ENCODE measurements around the gene CRIP1.

CRIP1 gene

DNA sequence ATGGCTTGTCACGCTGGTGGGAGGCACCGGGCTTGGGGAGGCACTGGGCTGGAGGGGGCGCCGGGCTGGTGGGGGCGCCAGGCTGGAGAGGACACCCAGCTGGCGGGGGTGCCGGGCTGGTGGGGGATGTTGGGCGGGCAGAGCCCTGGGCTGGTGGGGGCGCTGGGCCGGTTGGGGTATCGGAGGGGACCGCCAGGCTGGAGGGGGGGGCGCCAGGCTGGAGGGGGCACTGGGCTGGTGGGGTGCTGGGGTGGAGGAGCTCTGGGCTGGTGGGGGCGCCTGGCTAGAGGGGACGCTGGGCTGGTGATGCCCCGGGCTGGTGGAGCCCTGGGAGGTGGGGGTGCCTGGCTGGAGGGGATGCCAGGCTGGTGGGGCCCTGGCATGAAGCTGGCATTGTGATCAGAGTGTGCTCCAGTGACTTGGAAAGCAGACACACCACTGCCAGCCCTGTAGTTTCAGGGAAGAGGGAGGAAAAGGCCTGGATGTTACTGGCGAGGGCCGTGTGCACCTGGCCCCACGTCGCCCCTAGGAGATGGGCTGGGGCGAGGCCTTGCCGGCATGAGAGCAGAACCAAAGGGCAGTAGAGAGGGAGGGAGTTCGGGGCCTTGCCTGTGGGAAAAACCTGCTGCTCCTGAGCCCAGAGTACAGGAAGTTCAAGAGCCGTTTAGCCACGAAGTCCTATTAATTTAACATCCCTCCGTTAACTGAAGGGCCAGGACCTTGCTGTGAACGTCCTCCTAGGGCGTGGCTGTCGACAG, 17.4 kb downstream of the CRIP1 start:
- Histone ChIP-seq H3K4me1 (ENCODE audit: insufficient read depth, low read length) (peaks cover under 1% of the 10 kb centered on the region; the same call in 1 of the 2 replicates), H3K9ac (ENCODE audit: low read depth, low read length) (no peak overlapping the region), H3K9me3 (ENCODE audit: control insufficient read depth, insufficient read depth, low read length) (no peaks in the 10 kb centered on the region), H3K36me3 (ENCODE audit: insufficient read depth, low read length) (no peaks in the 10 kb centered on the region)

DNA sequence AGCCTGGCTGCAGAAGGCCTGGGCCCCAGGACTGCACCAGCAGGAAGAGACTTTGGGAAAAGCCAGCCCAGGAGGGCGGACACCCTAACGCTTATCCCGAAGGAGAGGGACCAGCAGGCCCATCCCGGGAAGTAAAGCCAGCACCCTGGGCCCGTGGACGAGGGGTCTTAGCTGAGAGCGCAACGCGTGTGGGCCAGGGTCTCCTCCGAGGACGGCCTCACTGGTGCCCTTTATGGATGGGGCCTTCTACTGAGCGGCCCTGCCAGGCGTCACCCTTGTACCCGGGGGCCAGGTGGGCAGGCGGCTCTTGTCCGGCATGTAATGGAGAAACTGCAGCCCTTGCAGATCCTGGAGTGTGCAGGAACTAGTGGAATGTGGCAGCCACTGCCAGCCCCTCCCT, 18.4 kb downstream of the CRIP1 start:
- H3K36me3 ChIP-seq (ENCODE audit: insufficient read depth, low read length) = no peaks in the 10 kb centered on the region
- no peak overlapping the region for H3K9ac ChIP-seq (ENCODE audit: low read depth, low read length)
- no peaks in the 10 kb centered on the region; the same call in 1 of the 2 replicates for H3K4me1 ChIP-seq (ENCODE audit: insufficient read depth, low read length)
- no peaks in the 10 kb centered on the region for H3K9me3 ChIP-seq (ENCODE audit: control insufficient read depth, insufficient read depth, low read length)

DNA sequence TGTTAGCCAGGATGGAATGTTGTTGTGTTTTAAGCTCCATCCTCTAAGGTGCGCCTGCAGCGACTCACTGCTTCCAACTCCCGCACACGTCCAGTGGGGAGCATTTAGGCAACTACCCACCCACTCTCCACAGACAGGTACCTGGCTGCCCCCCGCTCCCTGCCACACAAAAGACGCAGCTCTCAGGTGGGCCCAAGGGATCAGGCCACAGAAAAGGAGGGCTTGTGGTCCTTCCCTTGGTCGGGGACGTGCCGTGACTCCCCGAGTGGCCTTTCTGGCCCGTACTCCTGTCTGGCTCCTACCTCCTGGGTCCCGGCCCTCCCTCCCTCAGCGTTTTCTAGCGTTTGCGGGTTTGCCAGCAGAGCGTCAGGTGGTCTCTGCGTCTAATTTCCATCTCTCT, 20.6 kb downstream of the CRIP1 start:
- no peaks in the 10 kb centered on the region for H3K4me1 ChIP-seq (ENCODE audit: insufficient read depth, low read length)
- H3K9ac ChIP-seq (ENCODE audit: low read depth, low read length) = no peak overlapping the region
- no peaks in the 10 kb centered on the region for H3K36me3 ChIP-seq (ENCODE audit: insufficient read depth, low read length)
- no peaks in the 10 kb centered on the region for H3K9me3 ChIP-seq (ENCODE audit: control insufficient read depth, insufficient read depth, low read length)

DNA sequence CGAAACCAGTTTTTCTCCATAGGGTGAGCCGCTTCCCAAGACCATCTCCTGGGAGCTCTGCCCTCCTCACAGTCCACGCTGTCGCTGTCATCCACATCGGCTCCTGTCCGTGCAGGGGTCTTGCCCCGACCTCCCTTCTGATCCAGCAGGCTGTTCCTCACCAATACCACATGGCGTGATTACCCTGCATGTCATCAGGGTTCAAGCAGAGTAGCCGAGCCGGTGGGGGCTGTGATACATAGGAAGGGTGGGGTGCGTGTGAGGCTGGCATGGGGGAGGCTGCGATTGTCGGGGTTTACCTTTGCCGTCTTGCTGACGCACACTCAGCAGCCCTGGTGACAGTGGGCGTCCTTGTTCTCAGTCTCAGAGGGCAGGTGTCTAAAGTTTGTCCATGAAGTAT, 21.4 kb downstream of the CRIP1 start:
- H3K9ac ChIP-seq (ENCODE audit: low read depth, low read length) = no peak overlapping the region
- no peaks in the 10 kb centered on the region for H3K9me3 ChIP-seq (ENCODE audit: control insufficient read depth, insufficient read depth, low read length)
- H3K36me3 ChIP-seq (ENCODE audit: insufficient read depth, low read length) = no peaks in the 10 kb centered on the region
- H3K4me1 ChIP-seq (ENCODE audit: insufficient read depth, low read length) = no peaks in the 10 kb centered on the region

DNA sequence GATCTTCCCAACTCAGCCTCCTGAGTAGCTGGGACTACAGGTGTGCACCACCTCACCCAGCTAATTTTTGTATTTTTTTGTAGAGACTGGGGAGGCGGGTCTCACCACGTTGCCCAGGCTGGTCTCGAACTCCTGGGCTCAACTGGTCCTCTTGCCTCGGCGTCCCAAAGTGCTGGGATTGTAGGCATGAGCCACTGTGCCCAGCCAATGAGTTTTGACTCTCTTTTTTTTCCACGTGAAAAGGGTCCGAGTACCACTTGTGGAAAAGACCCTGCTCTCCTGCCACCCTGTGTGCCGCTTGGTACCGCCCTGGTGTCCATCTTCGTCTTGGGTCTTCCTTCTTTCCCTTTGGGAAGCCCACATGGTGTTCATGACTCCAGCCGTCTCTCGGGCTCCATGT, 21.9 kb downstream of the CRIP1 start:
- Histone ChIP-seq H3K9ac (ENCODE audit: low read depth, low read length) (no peak overlapping the region), H3K4me1 (ENCODE audit: insufficient read depth, low read length) (no peaks in the 10 kb centered on the region), H3K36me3 (ENCODE audit: insufficient read depth, low read length) (no peaks in the 10 kb centered on the region), H3K9me3 (ENCODE audit: control insufficient read depth, insufficient read depth, low read length) (no peaks in the 10 kb centered on the region)

DNA sequence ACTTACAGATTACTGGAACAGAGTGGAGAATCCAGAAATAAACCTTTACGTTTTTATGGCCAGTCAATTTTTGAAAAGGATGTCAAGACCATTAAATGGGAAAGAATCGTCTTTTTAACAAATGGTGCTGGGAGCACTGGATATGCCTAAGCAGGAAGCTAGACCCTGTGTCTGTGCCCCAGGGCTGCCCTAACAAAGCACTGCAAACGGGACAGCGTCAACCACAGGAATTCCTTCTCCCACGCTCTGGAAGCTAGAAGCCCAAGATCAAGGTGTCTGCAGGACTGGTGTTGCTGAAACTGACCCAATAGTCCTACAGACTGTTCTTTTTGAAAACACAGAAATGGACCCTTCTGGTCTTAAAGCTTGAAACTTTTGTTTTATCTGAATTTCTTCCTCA, 30.4 kb downstream of the CRIP1 start:
- Histone ChIP-seq H3K9ac (ENCODE audit: low read depth, low read length) (no peak overlapping the region), H3K9me3 (ENCODE audit: control insufficient read depth, insufficient read depth, low read length) (no peaks in the 10 kb centered on the region), H3K4me1 (ENCODE audit: insufficient read depth, low read length) (no peaks in the 10 kb centered on the region), H3K36me3 (ENCODE audit: insufficient read depth, low read length) (no peaks in the 10 kb centered on the region)

DNA sequence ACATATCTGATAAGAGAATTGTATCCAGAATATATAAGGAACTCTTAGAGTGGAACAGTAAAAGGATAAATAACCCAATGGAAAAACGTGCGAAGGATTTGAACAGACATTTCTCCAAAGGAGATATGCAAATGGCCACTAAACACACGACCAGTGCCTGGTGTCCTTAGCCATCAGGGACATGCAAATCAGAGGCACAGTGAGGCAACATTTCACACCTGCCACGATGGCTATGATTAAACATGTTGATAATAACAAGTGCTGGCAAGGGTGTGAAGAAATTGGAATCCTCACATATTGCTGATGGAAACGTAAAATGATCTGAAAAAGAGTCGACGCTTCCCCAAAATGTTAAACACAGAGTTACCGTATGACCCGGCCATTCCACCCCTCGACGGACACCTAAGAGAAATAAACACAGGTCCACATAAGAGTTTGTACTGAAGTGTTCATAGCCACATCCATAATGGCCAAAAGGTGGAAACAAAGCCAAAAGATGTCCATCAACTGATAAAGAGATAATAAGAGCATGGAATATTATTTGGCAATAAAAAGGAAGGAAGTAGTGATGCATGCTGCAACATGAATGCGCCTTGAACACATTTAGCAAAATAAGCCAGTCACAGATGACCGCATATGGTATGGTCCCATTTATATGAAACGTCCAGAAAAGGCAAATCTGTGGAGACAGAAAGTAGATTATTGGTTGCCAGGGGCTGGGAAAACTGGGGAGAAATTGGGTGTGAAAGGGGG, 33.4 kb downstream of the CRIP1 start:
- H3K9me3 ChIP-seq (ENCODE audit: control insufficient read depth, insufficient read depth, low read length) = no peaks in the 10 kb centered on the region
- H3K4me1 ChIP-seq (ENCODE audit: insufficient read depth, low read length) = no peaks in the 10 kb centered on the region
- no peak overlapping the region for H3K9ac ChIP-seq (ENCODE audit: low read depth, low read length)
- H3K36me3 ChIP-seq (ENCODE audit: insufficient read depth, low read length) = no peaks in the 10 kb centered on the region

DNA sequence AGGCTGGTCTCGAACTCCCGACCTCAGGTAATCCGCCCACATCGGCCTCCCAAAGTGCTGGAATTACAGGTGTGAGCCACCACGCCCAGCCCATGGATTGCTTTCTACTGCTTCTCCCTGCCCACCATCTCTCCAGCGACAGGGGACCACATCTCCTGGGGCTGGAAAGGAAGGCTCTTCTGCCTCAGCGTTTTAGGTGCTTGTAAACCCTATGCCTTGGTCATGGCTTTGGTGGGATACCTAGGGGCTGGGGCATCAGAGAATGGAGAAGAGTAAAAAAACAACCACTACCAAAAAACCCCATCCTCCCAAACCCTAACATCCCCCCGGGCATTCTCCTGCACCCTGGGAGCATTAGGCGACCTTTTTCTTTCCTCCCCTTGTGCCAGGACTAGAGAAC, 38.6 kb downstream of the CRIP1 start:
- no peaks in the 10 kb centered on the region for H3K36me3 ChIP-seq (ENCODE audit: insufficient read depth, low read length)
- H3K4me1 ChIP-seq (ENCODE audit: insufficient read depth, low read length) = no peaks in the 10 kb centered on the region; the same call in 1 of the 2 replicates

DNA sequence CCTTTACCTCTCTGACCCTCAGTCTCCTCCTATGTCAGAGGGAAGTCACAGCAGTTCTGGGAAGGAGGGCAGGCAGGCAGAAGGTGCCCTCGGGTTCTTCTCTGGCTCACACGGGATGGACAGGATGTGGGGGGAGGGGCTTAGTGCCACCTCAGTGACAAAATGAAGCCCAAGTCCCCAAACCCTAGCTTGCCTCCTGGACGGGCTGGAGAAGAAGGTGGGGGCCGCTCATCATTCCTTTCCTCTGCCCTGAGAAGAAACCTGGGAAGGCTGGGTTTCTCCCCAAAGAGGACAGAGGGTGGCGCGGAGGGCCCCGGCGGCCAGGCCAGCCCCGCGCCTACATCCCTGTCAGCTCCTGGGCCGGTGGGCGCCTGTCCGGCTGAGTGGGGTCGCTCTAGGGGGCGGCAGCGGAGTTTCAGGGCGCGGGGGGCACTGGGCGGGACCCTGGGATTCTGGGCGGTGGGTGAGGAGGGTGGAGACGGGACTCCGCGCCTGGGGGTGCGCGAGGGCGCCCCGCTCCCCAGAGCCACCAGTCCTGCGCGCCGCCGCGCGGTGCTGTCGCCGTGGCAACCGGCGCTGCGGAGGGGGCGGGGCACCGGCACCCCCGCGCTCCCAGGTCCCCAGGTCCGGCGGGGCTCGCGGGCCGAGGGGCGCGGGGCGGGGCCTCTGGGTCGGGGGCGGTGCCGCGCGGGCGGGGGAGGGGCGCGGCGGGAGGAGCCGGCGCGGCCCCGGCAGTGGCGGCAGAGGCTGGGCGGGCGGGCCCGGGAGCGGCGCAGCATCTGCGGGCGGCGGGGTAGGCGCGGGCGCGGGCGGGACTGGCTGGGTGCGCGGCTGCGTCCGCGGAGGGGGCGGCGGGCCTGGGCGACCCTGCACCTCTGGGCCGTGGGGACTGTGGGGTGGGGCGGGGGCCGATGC, 39.4 kb downstream of the CRIP1 start, which contains the start of gene TMEM121:
TMEM121 (plus strand) TSS at position 723 of the 915 bp plus-strand sequence. CDS start 2,252 bp downstream, outside the sequence.
- Histone ChIP-seq H3K9ac (ENCODE audit: low read depth, low read length) (peak within 1 kb of the TSS; percentile 45; the same call in 1 of the 2 replicates), H3K36me3 (ENCODE audit: insufficient read depth, low read length) (no peaks in the 10 kb centered on the region), H3K4me1 (ENCODE audit: insufficient read depth, low read length) (no peaks in the 10 kb centered on the region; the same call in 1 of the 2 replicates), H3K9me3 (ENCODE audit: control insufficient read depth, insufficient read depth, low read length) (no peaks in the 10 kb centered on the region)

More for the DNA sequence above, 38.6 kb downstream of the CRIP1 start:
- H3K9ac ChIP-seq (ENCODE audit: low read depth, low read length) = no peak overlapping the region
- no peaks in the 10 kb centered on the region for H3K9me3 ChIP-seq (ENCODE audit: control insufficient read depth, insufficient read depth, low read length)

DNA sequence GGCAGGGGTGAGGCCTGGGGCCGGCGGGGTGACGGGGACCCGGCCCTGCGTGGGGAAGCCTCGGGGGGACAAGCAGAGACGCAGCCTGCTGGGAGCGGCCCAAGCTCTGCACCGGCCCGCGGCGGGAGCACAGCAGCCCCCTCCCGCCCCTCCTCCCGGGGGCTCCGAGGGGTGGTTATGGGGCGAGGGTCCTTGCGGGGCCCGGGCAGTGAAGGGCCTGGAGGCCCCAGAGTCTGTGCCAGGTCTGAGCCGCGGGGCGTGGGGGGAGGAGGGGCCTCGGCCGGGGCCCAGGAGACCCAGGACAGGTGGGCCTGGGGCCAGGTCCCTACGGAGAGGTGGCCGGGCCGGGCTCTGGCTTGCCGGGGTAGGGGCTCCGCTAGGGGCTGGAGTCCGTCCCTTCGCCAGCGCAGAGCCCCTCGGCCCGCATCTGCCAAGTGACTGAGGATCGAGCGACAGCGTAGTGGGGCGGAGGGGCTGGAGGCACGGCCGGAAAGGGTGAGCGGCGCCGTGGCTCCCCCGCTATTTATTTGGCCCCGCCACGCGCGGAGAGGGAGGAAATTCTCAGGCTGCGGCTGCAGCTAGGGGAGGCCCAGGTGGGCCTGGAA, 40.2 kb downstream of the CRIP1 start:
- Histone ChIP-seq H3K4me1 (ENCODE audit: insufficient read depth, low read length) (no peaks in the 10 kb centered on the region; the same call in 1 of the 2 replicates), H3K9me3 (ENCODE audit: control insufficient read depth, insufficient read depth, low read length) (no peaks in the 10 kb centered on the region), H3K9ac (ENCODE audit: low read depth, low read length) (peak overlapping the region; percentile 45; the same call in 1 of the 2 replicates), H3K36me3 (ENCODE audit: insufficient read depth, low read length) (no peaks in the 10 kb centered on the region)

DNA sequence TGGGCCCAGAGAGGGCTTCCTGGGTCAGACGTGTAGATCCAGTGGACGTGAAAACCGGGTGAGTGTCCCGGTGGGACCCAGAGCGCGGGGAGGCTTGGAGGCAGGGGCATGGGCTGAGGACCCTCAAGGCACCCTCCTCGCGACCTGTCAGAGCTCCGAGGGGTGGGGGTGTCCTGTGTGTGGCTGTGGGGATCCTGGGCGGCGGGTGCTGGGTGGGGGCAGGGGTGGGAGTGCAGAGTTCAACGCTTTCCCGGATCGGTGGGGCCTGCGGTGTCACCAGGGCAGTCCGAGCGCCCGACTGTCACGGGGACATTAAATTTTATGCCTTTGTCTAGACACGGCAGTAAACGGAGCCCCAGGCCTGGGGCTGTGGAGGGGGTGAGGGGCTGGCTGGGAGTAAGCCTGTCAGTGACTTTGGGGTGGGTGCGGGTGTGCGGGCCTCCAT, 40.7 kb downstream of the CRIP1 start:
- H3K36me3 ChIP-seq (ENCODE audit: insufficient read depth, low read length) = no peaks in the 10 kb centered on the region
- H3K4me1 ChIP-seq (ENCODE audit: insufficient read depth, low read length) = no peaks in the 10 kb centered on the region; the same call in 1 of the 2 replicates
- peak overlapping the region; percentile 63; the same call in 1 of the 2 replicates for H3K9ac ChIP-seq (ENCODE audit: low read depth, low read length)
- no peaks in the 10 kb centered on the region for H3K9me3 ChIP-seq (ENCODE audit: control insufficient read depth, insufficient read depth, low read length)

DNA sequence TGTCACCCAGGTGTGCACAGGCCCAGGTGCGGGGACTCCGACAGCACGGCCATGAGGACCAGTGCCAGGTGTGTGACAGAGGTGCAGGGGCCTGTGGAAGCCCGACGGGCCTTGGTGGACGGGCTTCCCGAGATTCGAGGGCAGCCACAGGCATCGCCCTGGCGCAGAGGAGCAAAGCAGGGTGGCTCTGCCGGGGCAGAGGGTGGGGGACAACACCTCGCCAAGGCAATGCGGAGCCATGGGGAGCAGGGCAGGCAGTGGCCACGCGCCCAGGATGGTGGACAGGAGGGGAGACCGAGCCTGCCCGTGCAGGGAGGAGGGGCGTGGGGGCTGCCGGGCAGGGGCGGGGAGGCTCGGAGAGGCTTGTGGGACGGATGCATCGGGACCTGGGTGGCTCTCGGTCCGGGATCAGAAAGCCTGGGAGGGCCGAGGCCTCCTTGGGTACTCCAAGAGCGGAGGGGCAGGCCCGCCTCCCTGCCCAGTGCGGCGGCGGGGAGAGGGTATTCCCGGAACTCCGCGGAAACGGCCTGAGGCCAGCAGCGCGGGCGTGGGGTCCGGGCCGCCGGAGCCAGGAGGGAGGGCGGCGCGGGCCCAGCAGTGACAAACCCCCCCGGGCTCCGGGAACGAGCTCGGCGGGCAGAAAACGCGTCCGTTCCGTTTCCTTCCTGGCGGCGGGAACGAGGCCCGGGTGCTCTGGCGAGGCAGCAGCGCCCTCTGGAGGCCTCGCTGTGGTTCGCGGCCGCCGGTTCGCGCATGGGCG, 41.3 kb downstream of the CRIP1 start:
- H3K36me3 ChIP-seq (ENCODE audit: insufficient read depth, low read length) = no peaks in the 10 kb centered on the region
- H3K9ac ChIP-seq (ENCODE audit: low read depth, low read length) = peak overlapping the region; percentile 63; the same call in 1 of the 2 replicates
- H3K4me1 ChIP-seq (ENCODE audit: insufficient read depth, low read length) = no peaks in the 10 kb centered on the region; the same call in 1 of the 2 replicates
- no peaks in the 10 kb centered on the region for H3K9me3 ChIP-seq (ENCODE audit: control insufficient read depth, insufficient read depth, low read length)
